Adipose tissue (tissue), 3 donors: ENCODE measurements around the gene PPP1R13B. TPM values are rescaled to one million over a fixed set of nuclear protein-coding genes. Genes with fewer than 3 reads are reported as not detected.

Source experiments
- H3K27ac ChIP-seq: one replicate; pipeline ENCODE4 v1.5.1; 2013; ENCODE audit warnings: low read depth, low read length
- WGBS, 3 donors: extraction: QIAGEN DNeasy Blood & Tissue Kit; methylation state at CpG; one replicate each; pipeline ENCODE4 v1.1.7; 2013; 5-methylcytosine and 5-hydroxymethylcytosine counted together
- polyA plus RNA-seq, 3 donors: library from polyadenylated mRNA; stranded (reverse); fragments of 200-250 nt; gene quantifications; one replicate each; pipeline ENCODE4 v1.2.3, GENCODE V29; 2013
- donor health status: healthy with polysubstance abuse.
- donor health status: Bipolar disorder and iron deficiency.
- donor health status: healthy.

Gene PPP1R13B
- polyA plus RNA-seq, 3 donors: 9.7 to 12.7 (median 12.6) TPM

- WGBS, 3 donors: 59 to 84% (median 83%) methylated on average over 24 of the region's 24 CpGs
- H3K27ac ChIP-seq: no peak overlapping the region
Observed at GRCh38 chr14:103729496-103730448, 117.6 kb downstream of the PPP1R13B start.

- no peak overlapping the region for H3K27ac ChIP-seq
- 59 to 91% (median 83%) methylated on average over 12 of the region's 12 CpGs for WGBS, 3 donors
Observed at GRCh38 chr14:103728721-103729120, 118.7 kb downstream of the PPP1R13B start.

- no peak overlapping the region for H3K27ac ChIP-seq
- 85 to 90% (median 90%) methylated on average over 18 to 19 of the region's 19 CpGs for whole genome bisulfite sequencing, 3 donors
Observed at GRCh38 chr14:103728141-103728540, 119.2 kb downstream of the PPP1R13B start.

- H3K27ac ChIP-seq: no peak overlapping the region
- WGBS, 3 donors: 73 to 86% (median 86%) methylated on average over 51 to 53 of the region's 53 CpGs
Observed at GRCh38 chr14:103727313-103727980, 119.9 kb downstream of the PPP1R13B start.

GRCh38 chr14:103726474-103726873 lies 120.9 kb downstream of the PPP1R13B start:
- H3K27ac ChIP-seq: no peak overlapping the region
- WGBS, 3 donors: 85 to 99% (median 95%) methylated on average over 17 to 18 of the region's 18 CpGs

GRCh38 chr14:103725739-103726395 lies 121.5 kb downstream of the PPP1R13B start:
- WGBS, 3 donors: 77 to 94% (median 93%) methylated on average over 16 of the region's 16 CpGs
- H3K27ac ChIP-seq: no peak overlapping the region

GRCh38 chr14:103725001-103725682 lies 122.2 kb downstream of the PPP1R13B start:
- no peak overlapping the region for H3K27ac ChIP-seq
- WGBS, 3 donors: 88 to 93% (median 92%) methylated on average over 28 to 29 of the region's 29 CpGs

GRCh38 chr14:103724116-103724515 lies 123.3 kb downstream of the PPP1R13B start:
- 35 to 53% (median 52%) methylated on average over 20 of the region's 20 CpGs for WGBS, 3 donors
- H3K27ac ChIP-seq: no peak overlapping the region

GRCh38 chr14:103723748-103724081 lies 123.7 kb downstream of the PPP1R13B start:
- 76 to 86% (median 83%) methylated on average over 7 of the region's 7 CpGs for WGBS, 3 donors
- H3K27ac ChIP-seq: no peak overlapping the region

- 89 to 92% (median 91%) methylated on average over 26 of the region's 26 CpGs for WGBS, 3 donors
- H3K27ac ChIP-seq: no peak overlapping the region
Observed at GRCh38 chr14:103721334-103722120, 125.8 kb downstream of the PPP1R13B start.

- WGBS, 3 donors: 79 to 91% (median 89%) methylated on average over 8 of the region's 8 CpGs
- H3K27ac ChIP-seq: no peak overlapping the region
Observed at GRCh38 chr14:103719751-103720150, 127.6 kb downstream of the PPP1R13B start.

- WGBS, 3 donors: 61 to 67% (median 62%) methylated on average over 16 of the region's 16 CpGs
- no peak overlapping the region for H3K27ac ChIP-seq
Observed at GRCh38 chr14:103718572-103718971, 128.8 kb downstream of the PPP1R13B start.

GRCh38 chr14:103716899-103717411 lies 130.4 kb downstream of the PPP1R13B start:
- WGBS, 3 donors: 78 to 80% (median 79%) methylated on average over 17 of the region's 17 CpGs
- peak overlapping the region; percentile 6 for H3K27ac ChIP-seq

- H3K27ac ChIP-seq: no peak overlapping the region
- WGBS, 3 donors: 2 to 4% (median 3%) methylated on average over 56 to 72 of the region's 72 CpGs
Observed at GRCh38 chr14:103716091-103716801, 131.1 kb downstream of the PPP1R13B start.

GRCh38 chr14:103715052-103716000 lies 132.0 kb downstream of the PPP1R13B start, which contains the start of the genes XRCC3 and ZFYVE21:
Gene XRCC3 (minus strand): TSS chr14:103715451. CDS start chr14:103711087, 4,364 bp downstream.
Gene ZFYVE21 (plus strand): TSS chr14:103715810. CDS start chr14:103715842, 32 bp downstream.
- no peak within 1 kb of the TSS for H3K27ac ChIP-seq
- 0 to 1% (median 0%) methylated on average over 63 to 121 of the region's 121 CpGs for WGBS, 3 donors
